CD4-positive, alpha-beta T cell treated with Interleukin-6 for 4 hours (primary cell): Measurements from ENCODE around the gene TMX4.
"Not testable (repeated sequence)": the region's sequence is repeated elsewhere in the genome, so short reads cannot be mapped to it uniquely, and the experiment has no call there.

Experiments used
- DNase-seq: peaks from one replicate; pipeline ENCODE4 v3.0.0-alpha.2; 2020; ENCODE audit warnings: mixed read lengths

Gene TMX4

GRCh38 chr20:8019246-8019997 is at the start of gene TMX4:
TMX4 (minus strand) TSS chr20:8019761; CDS start chr20:8019613, 148 bp downstream.
- DNase-seq, result peak; percentile 95

- DNase-seq, result no peak
Observed at GRCh38 chr20:8067082-8067481, 47.5 kb upstream of the TMX4 start.

- no peak for DNase-seq
Observed at GRCh38 chr20:8066662-8067061, 47.1 kb upstream of the TMX4 start.

GRCh38 chr20:8065691-8066090 is 46.1 kb upstream of the TMX4 start:
- DNase-seq, result no peak

GRCh38 chr20:8062756-8063155 is 43.2 kb upstream of the TMX4 start:
- DNase-seq, result no peak

GRCh38 chr20:8061861-8062518 is 42.4 kb upstream of the TMX4 start:
- DNase-seq, result no peak

GRCh38 chr20:8060977-8061376 is 41.4 kb upstream of the TMX4 start:
- DNase-seq, result no peak

GRCh38 chr20:8057871-8058270 is 38.3 kb upstream of the TMX4 start:
- no peak for DNase-seq

- no peak for DNase-seq
Observed at GRCh38 chr20:8055096-8055495, 35.5 kb upstream of the TMX4 start.

GRCh38 chr20:8050157-8050837 is 30.7 kb upstream of the TMX4 start:
- DNase-seq, result no peak

- no peak for DNase-seq
Observed at GRCh38 chr20:8049310-8049709, 29.7 kb upstream of the TMX4 start.

- DNase-seq, result no peak
Observed at GRCh38 chr20:8045946-8046345, 26.4 kb upstream of the TMX4 start.

GRCh38 chr20:8043687-8044282 is 24.2 kb upstream of the TMX4 start:
- DNase-seq, result peak; percentile 29

GRCh38 chr20:8039042-8039441 is 19.5 kb upstream of the TMX4 start:
- DNase-seq, result no peak

- no peak for DNase-seq
Observed at GRCh38 chr20:8036771-8037170, 17.2 kb upstream of the TMX4 start.

- no peak for DNase-seq
Observed at GRCh38 chr20:8033151-8033841, 13.7 kb upstream of the TMX4 start.

GRCh38 chr20:8032499-8032898 is 12.9 kb upstream of the TMX4 start:
- DNase-seq, result no peak

- DNase-seq, result not testable (repeated sequence)
Observed at GRCh38 chr20:8031539-8031938, 12.0 kb upstream of the TMX4 start.

GRCh38 chr20:8021541-8022269 is 2.1 kb upstream of the TMX4 start:
- no peak for DNase-seq

GRCh38 chr20:8020314-8021079 is 936 bp upstream of the TMX4 start:
- peak; percentile 10 for DNase-seq

GRCh38 chr20:8019998-8020247 is 362 bp upstream of the TMX4 start:
- DNase-seq, result no peak

- DNase-seq, result peak; percentile 72
Observed at GRCh38 chr20:8018958-8019245, 659 bp downstream of the TMX4 start.
